ENCODE data around the gene MEIS2. TPM values are rescaled to one million over a fixed set of nuclear protein-coding genes. Genes with fewer than 3 reads are reported as not detected.

The MEIS2 gene
- total RNA-seq, 4 donors from 2014 or later = 28.3 to 87.5 (median 42.2) TPM

DNA sequence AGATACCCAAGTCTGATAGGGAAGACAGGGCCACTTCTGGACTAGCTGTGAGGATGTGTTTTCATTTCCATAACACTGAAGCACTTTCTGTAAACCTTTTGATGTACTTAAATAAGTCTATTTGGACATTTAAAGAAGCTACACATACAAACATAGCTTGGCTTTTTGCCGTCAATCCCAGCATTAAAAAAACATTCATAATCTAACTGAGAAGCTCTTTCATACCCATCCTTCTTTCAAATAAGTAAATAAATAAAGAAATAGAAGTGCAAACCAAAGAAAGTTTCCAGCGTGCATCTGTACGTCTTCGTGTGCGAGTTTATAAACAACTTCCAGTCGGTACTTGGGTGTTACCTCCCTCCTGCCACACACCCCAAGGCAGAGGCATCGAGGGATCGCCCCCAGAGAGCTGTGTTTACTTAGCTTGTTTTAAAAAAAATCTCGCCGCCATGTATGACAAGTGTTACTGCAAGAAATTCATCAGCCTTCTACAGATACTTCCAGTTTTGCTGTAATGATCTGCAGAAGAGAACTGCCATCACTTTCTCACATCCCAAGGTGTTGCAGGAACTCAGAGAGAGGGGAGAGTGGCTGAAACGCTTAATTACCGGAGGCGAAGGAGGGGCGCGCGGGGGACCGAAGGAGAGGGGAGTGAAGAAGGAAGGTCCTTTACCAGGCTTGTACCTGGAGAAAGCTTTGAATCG is 9.0 kb upstream of the MEIS2 start:
- TF ChIP-seq, protein P1, sequence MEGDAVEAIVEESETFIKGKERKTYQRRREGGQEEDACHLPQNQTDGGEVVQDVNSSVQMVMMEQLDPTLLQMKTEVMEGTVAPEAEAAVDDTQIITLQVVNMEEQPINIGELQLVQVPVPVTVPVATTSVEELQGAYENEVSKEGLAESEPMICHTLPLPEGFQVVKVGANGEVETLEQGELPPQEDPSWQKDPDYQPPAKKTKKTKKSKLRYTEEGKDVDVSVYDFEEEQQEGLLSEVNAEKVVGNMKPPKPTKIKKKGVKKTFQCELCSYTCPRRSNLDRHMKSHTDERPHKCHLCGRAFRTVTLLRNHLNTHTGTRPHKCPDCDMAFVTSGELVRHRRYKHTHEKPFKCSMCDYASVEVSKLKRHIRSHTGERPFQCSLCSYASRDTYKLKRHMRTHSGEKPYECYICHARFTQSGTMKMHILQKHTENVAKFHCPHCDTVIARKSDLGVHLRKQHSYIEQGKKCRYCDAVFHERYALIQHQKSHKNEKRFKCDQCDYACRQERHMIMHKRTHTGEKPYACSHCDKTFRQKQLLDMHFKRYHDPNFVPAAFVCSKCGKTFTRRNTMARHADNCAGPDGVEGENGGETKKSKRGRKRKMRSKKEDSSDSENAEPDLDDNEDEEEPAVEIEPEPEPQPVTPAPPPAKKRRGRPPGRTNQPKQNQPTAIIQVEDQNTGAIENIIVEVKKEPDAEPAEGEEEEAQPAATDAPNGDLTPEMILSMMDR (IDR thresholded peaks at IDR 0.05) = no peak
- ATAC-seq (ENCODE audit: low FRiP score) = no peak
- DNase-seq (ENCODE audit: low spot score) = no peak

DNA sequence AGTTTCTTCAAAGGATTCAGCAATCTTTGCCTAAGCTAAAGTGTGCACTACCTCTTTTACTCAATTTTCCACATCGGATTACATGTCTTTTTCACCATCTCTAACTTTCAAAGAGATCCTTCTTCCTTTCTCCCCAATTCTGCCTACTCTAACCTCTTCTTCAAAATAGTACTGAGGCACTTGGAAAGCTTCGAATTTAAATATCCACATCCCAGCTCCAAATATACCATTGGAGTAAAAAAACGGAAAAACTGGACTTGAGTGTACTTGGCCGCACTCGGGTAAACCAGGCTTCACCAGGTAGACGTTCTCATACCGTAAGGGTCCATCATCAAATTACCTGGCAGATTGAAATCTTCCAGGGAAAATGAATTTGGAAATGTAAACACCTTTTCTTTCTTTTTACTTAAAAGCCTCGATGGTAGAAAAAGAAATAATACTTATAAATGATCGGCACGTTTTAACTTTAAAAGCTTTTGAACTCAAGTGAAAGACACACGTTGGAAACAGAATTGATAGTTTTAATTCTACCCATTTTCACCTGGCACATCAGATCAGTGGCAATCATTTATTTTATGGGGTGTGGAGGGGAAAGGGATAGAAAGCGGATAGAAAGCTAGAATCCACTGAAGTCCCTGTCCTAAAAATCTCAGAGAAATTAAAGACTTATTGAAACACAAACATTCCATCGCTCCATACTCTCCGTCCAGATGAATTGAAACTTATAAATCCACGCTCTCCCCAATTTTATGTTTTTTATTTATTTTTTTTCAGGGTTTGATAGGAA is 8.2 kb upstream of the MEIS2 start:
- TF ChIP-seq, protein P1 (IDR thresholded peaks at IDR 0.05) = no peak
- no peak for ATAC-seq (ENCODE audit: low FRiP score)
- no peak for DNase-seq (ENCODE audit: low spot score)

- TF ChIP-seq, protein P1 (IDR thresholded peaks at IDR 0.05) = no peak
- ATAC-seq (ENCODE audit: low FRiP score) = no peak
- no peak for DNase-seq (ENCODE audit: low spot score)
Observed at GRCh38 chr15:37107744-37108380, 7.5 kb upstream of the MEIS2 start.

- DNase-seq (ENCODE audit: low spot score) (no peak), ATAC-seq (ENCODE audit: low FRiP score) (peak; percentile 13)
Observed at GRCh38 chr15:37107071-37107743, 6.9 kb upstream of the MEIS2 start.

GRCh38 chr15:37106490-37107001 is 6.2 kb upstream of the MEIS2 start:
- ATAC-seq (ENCODE audit: low FRiP score) (peak; percentile 24), DNase-seq (ENCODE audit: low spot score) (no peak)

More at GRCh38 chr15:37107071-37107743, 6.9 kb upstream of the MEIS2 start:
- TF ChIP-seq, protein P1 (IDR thresholded peaks at IDR 0.05) = no peak

DNA sequence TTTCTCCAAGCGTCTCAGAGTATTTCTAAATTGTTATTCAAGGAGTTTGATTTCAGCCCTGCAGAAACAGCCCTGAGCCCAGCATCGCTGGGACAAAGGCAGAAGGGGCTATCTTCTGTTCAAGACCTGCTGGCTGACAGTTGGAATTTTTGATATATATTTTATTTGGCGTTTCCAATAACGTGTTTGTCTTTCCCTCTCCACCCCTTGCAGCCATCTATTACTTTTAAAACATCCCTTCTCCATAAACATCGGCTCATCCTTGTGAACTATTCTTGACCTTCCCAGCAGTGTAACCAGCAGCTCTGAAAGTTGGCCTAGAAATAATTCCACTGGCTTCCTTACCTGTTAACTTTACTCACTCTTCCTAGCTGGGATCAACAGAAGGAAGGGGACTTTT is 5.5 kb upstream of the MEIS2 start:
- ATAC-seq (ENCODE audit: low FRiP score) (no peak), DNase-seq (ENCODE audit: low spot score) (no peak)
- TF ChIP-seq, protein P1 (IDR thresholded peaks at IDR 0.05) = no peak

More at GRCh38 chr15:37106490-37107001, 6.2 kb upstream of the MEIS2 start:
- TF ChIP-seq, protein P1 (IDR thresholded peaks at IDR 0.05) = no peak
